Left lung (tissue), 10 donors: ENCODE results near the gene ACTL7A. TPM values are rescaled to one million over a fixed set of nuclear protein-coding genes. Genes with fewer than 3 reads are reported as not detected.

Source experiments
- ATAC-seq: fragments of 200-7000 bp; cut with Tn5 transposase; one replicate; pipeline ENCODE4 v1.9.1; 2020; ENCODE audit warnings: moderate library complexity
- DNase-seq, 4 donors: peaks; one replicate each; pipeline ENCODE4 v3.0.0-alpha.2; 2013 to 2020
- H3K27ac ChIP-seq, 2 donors: fragments of 200-600 bp; sonication (generic) in 1 of 2; one replicate each; pipeline versions ENCODE4 v1.5.0 to v1.8.0; 2020 to 2021
- H3K27me3 ChIP-seq, 2 donors: fragments of 200-600 bp; sonication (generic) in 1 of 2; one replicate each; pipeline versions ENCODE4 v1.5.0 to v1.8.0; 2020 to 2021
- H3K36me3 ChIP-seq, 2 donors: fragments of 200-600 bp; sonication (generic) in 1 of 2; one replicate each; pipeline versions ENCODE4 v1.5.0 to v1.8.0; 2020 to 2021
- H3K4me1 ChIP-seq, 2 donors: fragments of 200-600 bp; one replicate each; pipeline ENCODE4 v1.8.0; 2021
- H3K4me3 ChIP-seq, 2 donors: fragments of 200-600 bp; sonication (generic) in 1 of 2; one replicate each; pipeline versions ENCODE4 v1.5.0 to v1.8.0; 2020 to 2021; ENCODE audit warnings: mild to moderate bottlenecking in 1 of 2
- H3K9me3 ChIP-seq, 2 donors: fragments of 200-600 bp; sonication (generic) in 1 of 2; one replicate each; pipeline versions ENCODE4 v1.5.0 to v1.8.0; 2020 to 2021
- intact Hi-C, 2 donors: fragments of 100-400 bp; cut with DNase I; formaldehyde crosslinking; loops; one replicate each; pipeline versions ENCODE4 v1.11.2 to v1.14.2; 2022
- polyA plus RNA-seq, 6 donors: library from polyadenylated mRNA; unstranded; fragments of 120-200 nt; gene quantifications; one replicate each; pipeline ENCODE4 v1.2.1, GENCODE V29; 2013; ENCODE audit not compliant: insufficient read length in 6 of 6
- total RNA-seq, 2 donors: library from RNA; stranded (reverse); fragmentation: NEBNext Ultra II Directional; extraction: Animal tissue kit (Norgen Biotek cat#: 25700); gene quantifications; one replicate each; pipeline ENCODE4 v1.2.1, GENCODE V29; 2021
- TF ChIP-seq, protein P1 (sequence below), 2 donors: fragments of 200-600 bp; sonication (generic) in 1 of 2; IDR thresholded peaks; one replicate each; pipeline versions ENCODE4 v1.5.0 to v1.8.0; 2021; ENCODE audit warnings: antibody characterized with exemption in 2 of 2
- donor health status: DM: no; HTN: yes; CAD: no.
- donor health status: DM: no; HTN: no; CAD: no.

Gene ACTL7A
- total and polyA plus RNA-seq, 8 donors, result not detected

- TF ChIP-seq, protein P1, sequence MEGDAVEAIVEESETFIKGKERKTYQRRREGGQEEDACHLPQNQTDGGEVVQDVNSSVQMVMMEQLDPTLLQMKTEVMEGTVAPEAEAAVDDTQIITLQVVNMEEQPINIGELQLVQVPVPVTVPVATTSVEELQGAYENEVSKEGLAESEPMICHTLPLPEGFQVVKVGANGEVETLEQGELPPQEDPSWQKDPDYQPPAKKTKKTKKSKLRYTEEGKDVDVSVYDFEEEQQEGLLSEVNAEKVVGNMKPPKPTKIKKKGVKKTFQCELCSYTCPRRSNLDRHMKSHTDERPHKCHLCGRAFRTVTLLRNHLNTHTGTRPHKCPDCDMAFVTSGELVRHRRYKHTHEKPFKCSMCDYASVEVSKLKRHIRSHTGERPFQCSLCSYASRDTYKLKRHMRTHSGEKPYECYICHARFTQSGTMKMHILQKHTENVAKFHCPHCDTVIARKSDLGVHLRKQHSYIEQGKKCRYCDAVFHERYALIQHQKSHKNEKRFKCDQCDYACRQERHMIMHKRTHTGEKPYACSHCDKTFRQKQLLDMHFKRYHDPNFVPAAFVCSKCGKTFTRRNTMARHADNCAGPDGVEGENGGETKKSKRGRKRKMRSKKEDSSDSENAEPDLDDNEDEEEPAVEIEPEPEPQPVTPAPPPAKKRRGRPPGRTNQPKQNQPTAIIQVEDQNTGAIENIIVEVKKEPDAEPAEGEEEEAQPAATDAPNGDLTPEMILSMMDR (IDR thresholded peaks at IDR 0.05), result no peak
- Histone ChIP-seq H3K9me3 (no peaks in the 10 kb centered on the region), H3K4me3 (no peak overlapping the region), H3K36me3 (no peaks in the 10 kb centered on the region), H3K27me3 (peaks cover 0 to 4% of the 10 kb centered on the region in 2 donors), H3K27ac (no peak overlapping the region), H3K4me1 (no peaks in the 10 kb centered on the region)
- DNase-seq, result peak in 2 of 4 donors; percentile 7 to 39
- intact Hi-C loops, result no loop called here
- no peak for ATAC-seq
Measured at GRCh38 chr9:108854641-108855528, 7.2 kb upstream of the ACTL7A start.

DNA sequence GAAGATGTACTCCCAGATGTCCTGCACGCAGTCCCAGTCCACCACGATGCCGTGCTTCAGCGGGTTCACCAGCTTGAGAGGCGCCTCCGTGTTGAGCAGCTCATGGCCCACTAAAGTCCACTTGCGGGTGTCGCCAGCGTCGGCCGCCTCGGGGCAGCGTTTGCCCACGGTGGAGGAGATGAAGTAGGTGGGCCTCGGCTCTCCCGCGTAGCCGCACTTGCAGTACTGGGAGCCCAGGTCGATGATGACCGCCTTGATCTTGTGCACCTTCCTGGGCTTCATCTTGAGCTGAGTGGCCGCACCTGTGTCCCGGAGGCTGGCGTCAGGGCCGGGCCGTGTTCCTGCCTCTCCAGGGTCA lies 6.6 kb upstream of the ACTL7A start:
- H3K27me3 ChIP-seq, result peaks cover 0 to 4% of the 10 kb centered on the region in 2 donors
- intact Hi-C loops, result no loop called here
- no peak for ATAC-seq
- no peak overlapping the region for H3K4me3 ChIP-seq
- H3K27ac ChIP-seq, result no peak overlapping the region
- no peaks in the 10 kb centered on the region for H3K9me3 ChIP-seq
- no peaks in the 10 kb centered on the region for H3K36me3 ChIP-seq
- peak in 1 of 4 donors; percentile 76 for DNase-seq
- TF ChIP-seq, protein P1 (IDR thresholded peaks at IDR 0.05), result no peak
- no peaks in the 10 kb centered on the region for H3K4me1 ChIP-seq

DNA sequence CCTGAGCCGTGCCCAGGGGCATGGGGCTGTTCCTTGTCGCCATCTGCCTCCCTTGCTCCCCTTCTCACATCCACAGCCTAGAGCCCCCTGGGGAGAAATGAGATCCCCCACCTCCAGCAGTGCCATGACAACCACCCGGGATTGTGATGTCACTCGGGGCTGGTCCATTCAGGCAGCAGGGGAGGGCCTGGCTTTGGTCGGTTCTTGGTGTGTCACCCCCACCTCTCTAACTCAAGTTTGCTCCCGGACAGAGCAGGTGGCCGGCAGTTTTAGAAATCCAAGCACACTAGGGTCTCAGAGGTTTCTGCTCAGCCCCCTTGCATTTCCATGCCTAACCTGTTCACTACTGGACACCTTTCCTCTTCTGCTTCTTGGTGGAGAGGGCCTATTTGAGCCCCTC lies 6.2 kb upstream of the ACTL7A start, which contains the start of gene ACTL7B:
Gene ACTL7B (minus strand): TSS at position 99 of the 400 bp plus-strand sequence. CDS start 56 bp downstream, at position 43.
- Histone ChIP-seq H3K4me1 (no peaks in the 10 kb centered on the region), H3K36me3 (no peaks in the 10 kb centered on the region), H3K9me3 (no peaks in the 10 kb centered on the region), H3K27ac (no peak within 1 kb of the TSS), H3K4me3 (no peak within 1 kb of the TSS), H3K27me3 (peaks cover 0 to 4% of the 10 kb centered on the region in 2 donors)
- TF ChIP-seq, protein P1 (IDR thresholded peaks at IDR 0.05), result no peak
- intact Hi-C loops, result no loop called here
- no peak for DNase-seq
- no peak for ATAC-seq

DNA sequence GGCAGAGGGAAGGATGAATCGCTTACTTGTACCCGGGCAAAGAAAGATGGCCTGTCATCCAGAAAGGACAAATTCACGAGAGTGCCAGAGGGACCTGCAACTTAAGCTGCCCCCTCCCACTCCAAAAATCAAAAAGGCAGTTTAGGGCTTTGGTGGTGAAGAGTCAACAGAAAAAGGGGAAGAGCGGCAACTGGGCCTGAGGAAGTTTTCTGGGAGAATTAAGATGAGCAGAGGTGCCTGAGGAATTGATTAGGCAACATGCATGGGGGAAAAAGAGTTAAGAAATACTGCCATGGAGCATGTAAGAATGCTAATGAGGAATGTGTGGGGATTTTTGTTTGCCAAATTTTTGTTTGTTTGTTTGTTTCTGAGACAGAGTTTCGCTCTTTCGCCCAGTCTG lies 4.5 kb upstream of the ACTL7A start:
- TF ChIP-seq, protein P1 (IDR thresholded peaks at IDR 0.05), result no peak
- DNase-seq (no peak), ATAC-seq (no peak)
- intact Hi-C loops, result no loop called here
- Histone ChIP-seq H3K4me3 (no peak overlapping the region), H3K27me3 (no peaks in the 10 kb centered on the region), H3K36me3 (no peaks in the 10 kb centered on the region), H3K27ac (no peak overlapping the region), H3K9me3 (no peaks in the 10 kb centered on the region), H3K4me1 (no peaks in the 10 kb centered on the region)

GRCh38 chr9:108859459-108860114 lies 2.5 kb upstream of the ACTL7A start:
- Histone ChIP-seq H3K4me1 (no peaks in the 10 kb centered on the region), H3K27me3 (no peaks in the 10 kb centered on the region), H3K36me3 (no peaks in the 10 kb centered on the region), H3K9me3 (no peaks in the 10 kb centered on the region), H3K4me3 (no peak overlapping the region), H3K27ac (no peak overlapping the region)
- DNase-seq (no peak), ATAC-seq (no peak)
- intact Hi-C loops, result no loop called here
- TF ChIP-seq, protein P1 (IDR thresholded peaks at IDR 0.05), result no peak
